Epithelial cell of proximal tubule (primary cell): ENCODE measurements around the gene NFE2L3. TPM values are rescaled to one million over a fixed set of nuclear protein-coding genes. Genes with fewer than 3 reads are reported as not detected.

Experiments used
- DNase-seq: peaks from one replicate; pipeline ENCODE4 v3.0.0-alpha.2; 2011; ENCODE audit warnings: low read depth
- H3K4me3 ChIP-seq: 2 replicates; pipeline ENCODE4 v1.5.1; 2011; ENCODE audit warnings: low read depth, mild to moderate bottlenecking, low read length
- total RNA-seq: library from RNA; depleted of rRNA; stranded (reverse); fragments of >200 nt; gene quantifications from 2 replicates; pipeline ENCODE4 v1.2.3, GENCODE V29; 2015
- TF ChIP-seq, protein P1 (sequence below): conservative IDR thresholded peaks from 2 replicates; pipeline ENCODE4 v1.5.1; 2012; ENCODE audit warnings: low read depth, mild to moderate bottlenecking, low read length

The NFE2L3 gene
- total RNA-seq, 1 donor from 2014 or later, result 75.6 TPM

DNA sequence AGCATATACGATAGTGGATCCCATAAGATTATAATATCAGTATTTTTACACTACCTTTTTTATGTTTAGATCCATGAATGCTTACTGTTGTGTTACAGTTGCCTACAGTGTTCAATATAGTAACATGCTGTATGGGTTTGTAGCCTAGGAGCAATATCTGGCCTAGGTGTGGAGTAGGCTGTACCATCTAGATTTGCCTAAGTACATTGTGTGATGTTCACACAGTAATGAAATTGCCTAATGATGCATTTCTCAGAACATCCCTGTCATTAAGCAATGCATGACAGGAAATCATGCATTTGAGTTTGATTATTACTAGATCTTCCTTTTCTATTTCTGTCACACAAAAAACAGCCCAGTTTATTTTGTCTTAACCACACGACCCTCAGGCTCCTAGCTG lies 64.1 kb downstream of the NFE2L3 start:
- no peak for DNase-seq
- TF ChIP-seq, protein P1, sequence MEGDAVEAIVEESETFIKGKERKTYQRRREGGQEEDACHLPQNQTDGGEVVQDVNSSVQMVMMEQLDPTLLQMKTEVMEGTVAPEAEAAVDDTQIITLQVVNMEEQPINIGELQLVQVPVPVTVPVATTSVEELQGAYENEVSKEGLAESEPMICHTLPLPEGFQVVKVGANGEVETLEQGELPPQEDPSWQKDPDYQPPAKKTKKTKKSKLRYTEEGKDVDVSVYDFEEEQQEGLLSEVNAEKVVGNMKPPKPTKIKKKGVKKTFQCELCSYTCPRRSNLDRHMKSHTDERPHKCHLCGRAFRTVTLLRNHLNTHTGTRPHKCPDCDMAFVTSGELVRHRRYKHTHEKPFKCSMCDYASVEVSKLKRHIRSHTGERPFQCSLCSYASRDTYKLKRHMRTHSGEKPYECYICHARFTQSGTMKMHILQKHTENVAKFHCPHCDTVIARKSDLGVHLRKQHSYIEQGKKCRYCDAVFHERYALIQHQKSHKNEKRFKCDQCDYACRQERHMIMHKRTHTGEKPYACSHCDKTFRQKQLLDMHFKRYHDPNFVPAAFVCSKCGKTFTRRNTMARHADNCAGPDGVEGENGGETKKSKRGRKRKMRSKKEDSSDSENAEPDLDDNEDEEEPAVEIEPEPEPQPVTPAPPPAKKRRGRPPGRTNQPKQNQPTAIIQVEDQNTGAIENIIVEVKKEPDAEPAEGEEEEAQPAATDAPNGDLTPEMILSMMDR, result no peak
- no peak overlapping the region for H3K4me3 ChIP-seq

DNA sequence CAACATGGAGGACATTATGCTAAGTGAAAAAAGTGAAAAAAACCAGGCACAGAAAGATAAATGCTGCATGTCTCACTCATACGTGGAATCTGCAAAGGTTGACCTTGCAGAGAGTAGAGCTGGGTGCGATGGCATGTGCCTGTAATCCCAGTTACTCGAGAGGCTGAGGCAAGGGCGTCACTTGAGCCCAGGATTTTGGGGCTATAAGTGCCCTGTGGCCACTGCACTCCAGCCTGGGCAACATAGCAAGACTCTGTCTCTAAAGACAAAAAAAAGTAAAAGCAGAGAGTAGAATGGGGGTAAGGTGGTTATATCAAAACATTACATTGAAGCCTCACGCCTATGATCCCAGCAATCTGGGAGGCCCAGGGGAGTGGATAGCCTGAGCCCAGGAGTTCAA lies 72.4 kb downstream of the NFE2L3 start:
- no peak overlapping the region for H3K4me3 ChIP-seq
- TF ChIP-seq, protein P1, result no peak
- DNase-seq, result no peak

DNA sequence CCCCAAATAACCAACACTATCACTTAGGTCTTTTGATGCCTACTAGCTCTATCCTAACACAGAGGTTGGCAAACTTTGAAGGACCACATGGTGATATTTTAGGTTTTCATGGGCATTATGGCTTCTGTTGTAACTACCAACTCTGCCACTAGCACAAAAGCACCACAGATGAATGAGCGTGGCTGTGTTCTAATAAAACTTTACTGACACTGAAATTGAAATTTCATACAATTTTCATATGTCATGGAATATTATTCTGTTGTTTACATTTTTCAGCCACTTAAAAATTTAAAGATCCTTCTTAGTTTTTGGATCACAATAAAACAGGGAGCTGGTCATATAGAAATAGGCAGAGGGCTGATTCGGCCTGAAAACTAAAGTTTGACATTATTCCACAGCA lies 76.0 kb downstream of the NFE2L3 start:
- no peak for DNase-seq
- H3K4me3 ChIP-seq, result no peak overlapping the region
- TF ChIP-seq, protein P1, result no peak

DNA sequence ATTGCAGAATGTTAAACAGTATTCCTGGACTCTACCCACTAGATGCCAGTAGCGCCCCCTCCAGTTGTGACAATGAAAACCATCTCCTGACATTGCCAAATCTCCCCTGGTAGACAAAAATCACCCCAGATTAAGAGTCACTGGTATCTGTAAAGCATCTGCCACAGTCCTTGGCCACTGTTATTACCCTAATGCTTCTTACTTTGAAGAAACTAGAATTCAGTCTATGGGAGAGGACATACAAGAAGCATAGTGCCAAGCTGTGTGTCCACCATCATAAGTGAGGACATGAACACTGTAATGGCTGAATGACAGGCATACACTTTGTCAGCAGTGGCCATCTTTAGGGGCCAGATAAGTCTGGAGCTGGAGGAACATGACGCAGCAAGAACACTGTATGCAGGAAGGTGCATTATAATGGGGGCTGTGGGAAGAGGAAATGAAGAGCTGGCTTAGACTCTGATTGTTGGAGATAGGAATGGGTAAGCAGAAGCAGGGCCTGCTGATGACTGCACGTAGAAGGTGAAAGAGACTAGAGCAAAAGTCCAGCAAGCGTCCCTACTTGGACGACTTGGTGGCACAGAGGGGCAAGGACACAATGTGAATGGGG lies 82.0 kb downstream of the NFE2L3 start:
- no peak overlapping the region for H3K4me3 ChIP-seq
- no peak for DNase-seq
- TF ChIP-seq, protein P1, result no peak

Other genes starting within 250 kb of the NFE2L3 start
- 287 and 348 TPM in 2 replicates for gene HNRNPA2B1, start 48.5 kb downstream of the NFE2L3 start, total RNA-seq
- gene CBX3, start 49.5 kb downstream of the NFE2L3 start, total RNA-seq, result 139 and 151 TPM in 2 replicates
- gene SNX10, start 139.7 kb downstream of the NFE2L3 start, total RNA-seq, result 18.8 and 29.0 TPM in 2 replicates